ENCODE data around the gene DRD2. TPM values are rescaled to one million over a fixed set of nuclear protein-coding genes. Genes with fewer than 3 reads are reported as not detected.

DRD2 gene
- total RNA-seq, 2 experiments from 2014 or later: not detected

GRCh38 chr11:113386866-113387265 is 88.3 kb downstream of the DRD2 start:
- Histone ChIP-seq H3K9me2 (ENCODE audit: insufficient read depth, low read length) (no peaks in the 10 kb centered on the region), H3K4me1 (ENCODE audit: insufficient read depth, low read length, poor library complexity, severe bottlenecking) (no peaks in the 10 kb centered on the region), H3K36me3 (ENCODE audit: insufficient read depth, low read length) (no peaks in the 10 kb centered on the region), H2AFZ (ENCODE audit: low read length) (no peak overlapping the region), H3K27ac (ENCODE audit: low read depth, low read length, poor library complexity, severe bottlenecking) (no peak overlapping the region), H3K79me2 (ENCODE audit: insufficient read depth, low read depth, low read length) (no peaks in the 10 kb centered on the region), H3K9me3 (ENCODE audit: low read length) (no peaks in the 10 kb centered on the region), H3K4me2 (ENCODE audit: low read length) (no peak overlapping the region), H3K4me3 (ENCODE audit: low read depth, low read length, poor library complexity, severe bottlenecking) (no peak overlapping the region), H4K20me1 (ENCODE audit: insufficient read depth, low read length) (no peaks in the 10 kb centered on the region)
- no TSS peak for BruUV-seq (replicated peaks)
- intact Hi-C loops (cut with micrococcal nuclease; ENCODE audit: unreplicated experiment): no loop called here
- CTCF ChIA-PET (ENCODE audit: unreplicated experiment): no interaction called here
- no peak for TF ChIP-seq EZH2phosphoT487 (IDR thresholded peaks at IDR 0.05; ENCODE audit: borderline replicate concordance, low read depth, low read length)
- TF ChIP-seq CTCF (conservative IDR thresholded peaks at IDR 0.05; ENCODE audit: low read length): no peak
- POLR2A ChIA-PET: no interaction called here
- DNase-seq (ENCODE audit: low spot score): no peak

GRCh38 chr11:113385749-113386148 is 89.4 kb downstream of the DRD2 start:
- Histone ChIP-seq H2AFZ (ENCODE audit: low read length) (no peak overlapping the region), H3K4me2 (ENCODE audit: low read length) (no peak overlapping the region), H3K4me3 (ENCODE audit: low read depth, low read length, poor library complexity, severe bottlenecking) (no peak overlapping the region), H3K27ac (ENCODE audit: low read depth, low read length, poor library complexity, severe bottlenecking) (no peak overlapping the region), H3K4me1 (ENCODE audit: insufficient read depth, low read length, poor library complexity, severe bottlenecking) (no peaks in the 10 kb centered on the region), H3K9me3 (ENCODE audit: low read length) (no peaks in the 10 kb centered on the region), H3K79me2 (ENCODE audit: insufficient read depth, low read depth, low read length) (no peaks in the 10 kb centered on the region), H4K20me1 (ENCODE audit: insufficient read depth, low read length) (no peaks in the 10 kb centered on the region), H3K9me2 (ENCODE audit: insufficient read depth, low read length) (no peaks in the 10 kb centered on the region), H3K36me3 (ENCODE audit: insufficient read depth, low read length) (no peaks in the 10 kb centered on the region)
- ChIA-PET CTCF (ENCODE audit: unreplicated experiment) (no interaction called here), POLR2A (interaction anchor here (0.6 kb wide), 1 partner anchor 671 kb away, joined by 4 read pairs; no protein-coding TSS in a partner anchor)
- TF ChIP-seq CTCF (conservative IDR thresholded peaks at IDR 0.05; ENCODE audit: low read length) (no peak), EZH2phosphoT487 (IDR thresholded peaks at IDR 0.05; ENCODE audit: borderline replicate concordance, low read depth, low read length) (no peak)
- no TSS peak for BruUV-seq (replicated peaks)
- DNase-seq (ENCODE audit: low spot score): no peak
- intact Hi-C loops (cut with micrococcal nuclease; ENCODE audit: unreplicated experiment): no loop called here

- H3K9me3 ChIP-seq (ENCODE audit: low read length): no peaks in the 10 kb centered on the region
- DNase-seq (ENCODE audit: low spot score): no peak
- no peaks in the 10 kb centered on the region for H3K9me2 ChIP-seq (ENCODE audit: insufficient read depth, low read length)
- H3K79me2 ChIP-seq (ENCODE audit: insufficient read depth, low read depth, low read length): no peaks in the 10 kb centered on the region
- BruUV-seq (replicated peaks): no TSS peak
- ChIA-PET CTCF (ENCODE audit: unreplicated experiment) (no interaction called here), POLR2A (no interaction called here)
- H3K4me2 ChIP-seq (ENCODE audit: low read length): no peak overlapping the region
- TF ChIP-seq EZH2phosphoT487 (IDR thresholded peaks at IDR 0.05; ENCODE audit: borderline replicate concordance, low read depth, low read length) (no peak), CTCF (conservative IDR thresholded peaks at IDR 0.05; ENCODE audit: low read length) (no peak)
- intact Hi-C loops (cut with micrococcal nuclease; ENCODE audit: unreplicated experiment): no loop called here
- no peaks in the 10 kb centered on the region for H3K36me3 ChIP-seq (ENCODE audit: insufficient read depth, low read length)
- H4K20me1 ChIP-seq (ENCODE audit: insufficient read depth, low read length): no peaks in the 10 kb centered on the region
- H2AFZ ChIP-seq (ENCODE audit: low read length): no peak overlapping the region
- H3K27ac ChIP-seq (ENCODE audit: low read depth, low read length, poor library complexity, severe bottlenecking): no peak overlapping the region
- no peak overlapping the region for H3K4me3 ChIP-seq (ENCODE audit: low read depth, low read length, poor library complexity, severe bottlenecking)
- no peaks in the 10 kb centered on the region for H3K4me1 ChIP-seq (ENCODE audit: insufficient read depth, low read length, poor library complexity, severe bottlenecking)
Measured at GRCh38 chr11:113384551-113384950, 90.6 kb downstream of the DRD2 start.

All from OCI-LY7 (cell line).